Esophagus squamous epithelium (tissue), 4 donors: Measurements from ENCODE around the gene ZNF808.
"Not testable (repeated sequence)": the region's sequence is repeated elsewhere in the genome, so short reads cannot be mapped to it uniquely, and the experiment has no call there.

Experiments used
- CTCF ChIP-seq, 6 experiments: fragments of 450-650 bp in 4 of 6; fragments of 200-600 bp in 2 of 6; sonication (generic) in 2 of 6; IDR thresholded peaks; one replicate each; pipeline ENCODE4 v1.5.1; 2016 to 2019; ENCODE audit warnings: antibody characterized with exemption in 6 of 6, mild to moderate bottlenecking in 4 of 6, moderate library complexity in 4 of 6
- POLR2A ChIP-seq, 4 donors: fragments of 450-650 bp; IDR thresholded peaks; one replicate each; pipeline ENCODE4 v1.6.1; 2017; ENCODE audit warnings: antibody characterized with exemption in 4 of 4, mild to moderate bottlenecking in 4 of 4, moderate library complexity in 3 of 4

GRCh38 chr19:52500991-52501390 is 26.5 kb upstream of the ZNF808 start:
- not testable (repeated sequence) for TF ChIP-seq POLR2A, CTCF (IDR thresholded peaks at IDR 0.05)
